Breast epithelium (tissue), 4 donors: ENCODE results near the gene NR3C2. TPM values are rescaled to one million over a fixed set of nuclear protein-coding genes. Genes with fewer than 3 reads are reported as not detected.

Source experiments
- DNase-seq, 2 donors: peaks; one replicate each; pipeline ENCODE4 v3.0.0-alpha.2; 2019; ENCODE audit warnings: low spot score in 2 of 2
- H3K27ac ChIP-seq, 2 donors: fragments of 200-600 bp; sonication (generic) in 1 of 2; one replicate each; pipeline ENCODE4 v1.5.1; 2016 to 2019; ENCODE audit warnings: mild to moderate bottlenecking in 1 of 2
- H3K27me3 ChIP-seq, 2 donors: fragments of 200-600 bp; sonication (generic) in 1 of 2; one replicate each; pipeline versions ENCODE4 v1.5.1 to v1.6.0; 2017 to 2019; ENCODE audit warnings: control low read depth in 1 of 2, mild to moderate bottlenecking in 1 of 2
- H3K36me3 ChIP-seq: fragments of 200-600 bp; one replicate; pipeline ENCODE4 v1.5.1; 2019
- H3K4me1 ChIP-seq, 2 donors: fragments of 200-600 bp; sonication (generic); one replicate each; pipeline ENCODE4 v1.5.1; 2016 to 2019; ENCODE audit warnings: control low read depth in 1 of 2
- H3K4me3 ChIP-seq, 3 donors: fragments of 200-600 bp; sonication (generic); 1 replicate in 2 of 3; 2 replicates in 1 of 3; pipeline ENCODE4 v1.5.1; 2016 to 2019; ENCODE audit warnings: mild to moderate bottlenecking in 3 of 3, moderate library complexity in 2 of 3
- H3K9me3 ChIP-seq, 2 donors: fragments of 200-600 bp; sonication (generic) in 1 of 2; one replicate each; pipeline ENCODE4 v1.5.1; 2016 to 2019; ENCODE audit warnings: control low read depth in 1 of 2
- CTCF ChIP-seq, 3 donors: fragments of 450-650 bp; IDR thresholded peaks; one replicate each; pipeline ENCODE4 v1.5.1; 2016 to 2017; ENCODE audit warnings: antibody characterized with exemption in 3 of 3, mild to moderate bottlenecking in 3 of 3, moderate library complexity in 3 of 3
- POLR2A ChIP-seq: fragments of 450-650 bp; IDR thresholded peaks from one replicate; pipeline ENCODE4 v1.6.1; 2016; ENCODE audit warnings: antibody characterized with exemption, mild to moderate bottlenecking, moderate library complexity
- POLR2AphosphoS5 ChIP-seq, 3 donors: sonication (generic); formaldehyde crosslinking; IDR thresholded peaks; one replicate each; pipeline ENCODE4 v1.6.1; 2017; ENCODE audit warnings: antibody characterized with exemption in 3 of 3
- intact Hi-C: fragments of 100-400 bp; cut with DNase I; formaldehyde crosslinking; loops from one replicate; pipeline ENCODE4 v1.15.1; 2023; ENCODE audit warnings: low total_unique reads
- total RNA-seq, 3 donors: library from RNA; depleted of rRNA; stranded (reverse); fragments of >200 nt; gene quantifications; one replicate each; pipeline ENCODE4 v1.1.0, GENCODE V29; 2016

Gene NR3C2
- total RNA-seq, 3 donors from 2014 or later, result 8.0 to 39.5 (median 13.8) TPM

- DNase-seq, result no peak
- intact Hi-C loops, result no loop called here
- Histone ChIP-seq H3K9me3 (no peaks in the 10 kb centered on the region), H3K27me3 (no peaks in the 10 kb centered on the region), H3K27ac (no peak overlapping the region), H3K4me1 (no peaks in the 10 kb centered on the region), H3K4me3 (no peak overlapping the region), H3K36me3 (no peaks in the 10 kb centered on the region)
- TF ChIP-seq POLR2A, result no peak
- TF ChIP-seq CTCF (IDR thresholded peaks at IDR 0.05), result no peak
- no peak for TF ChIP-seq POLR2AphosphoS5 (IDR thresholded peaks at IDR 0.05)
Observed at GRCh38 chr4:148068065-148068911, 373.9 kb downstream of the NR3C2 start.

GRCh38 chr4:148067301-148067916, 374.8 kb downstream of the NR3C2 start:
- H3K27me3 ChIP-seq, result no peaks in the 10 kb centered on the region
- intact Hi-C loops, result no loop called here
- no peaks in the 10 kb centered on the region for H3K4me1 ChIP-seq
- H3K36me3 ChIP-seq, result no peaks in the 10 kb centered on the region
- DNase-seq, result no peak
- TF ChIP-seq POLR2AphosphoS5 (IDR thresholded peaks at IDR 0.05) (no peak), POLR2A (no peak), CTCF (IDR thresholded peaks at IDR 0.05) (no peak)
- H3K4me3 ChIP-seq, result no peak overlapping the region
- H3K9me3 ChIP-seq, result no peaks in the 10 kb centered on the region
- no peak overlapping the region for H3K27ac ChIP-seq

- intact Hi-C loops, result no loop called here
- Histone ChIP-seq H3K4me3 (no peak overlapping the region), H3K27ac (no peak overlapping the region), H3K36me3 (no peaks in the 10 kb centered on the region), H3K27me3 (no peaks in the 10 kb centered on the region), H3K4me1 (no peaks in the 10 kb centered on the region), H3K9me3 (no peaks in the 10 kb centered on the region)
- no peak for TF ChIP-seq POLR2AphosphoS5 (IDR thresholded peaks at IDR 0.05)
- TF ChIP-seq CTCF (IDR thresholded peaks at IDR 0.05), result no peak
- no peak for TF ChIP-seq POLR2A
- DNase-seq, result no peak
Observed at GRCh38 chr4:148065075-148065474, 377.1 kb downstream of the NR3C2 start.

GRCh38 chr4:148064451-148064850, 377.8 kb downstream of the NR3C2 start:
- TF ChIP-seq POLR2A, result no peak
- TF ChIP-seq POLR2AphosphoS5 (IDR thresholded peaks at IDR 0.05), result no peak
- no peak for TF ChIP-seq CTCF (IDR thresholded peaks at IDR 0.05)
- no peak for DNase-seq

GRCh38 chr4:148062301-148062950, 379.8 kb downstream of the NR3C2 start:
- Histone ChIP-seq H3K36me3 (no peaks in the 10 kb centered on the region), H3K4me1 (no peaks in the 10 kb centered on the region)
- intact Hi-C loops, result no loop called here

More at GRCh38 chr4:148064451-148064850, 377.8 kb downstream of the NR3C2 start:
- H3K27me3 ChIP-seq, result no peaks in the 10 kb centered on the region
- no peaks in the 10 kb centered on the region for H3K4me1 ChIP-seq
- H3K36me3 ChIP-seq, result no peaks in the 10 kb centered on the region
- no peak overlapping the region for H3K27ac ChIP-seq
- intact Hi-C loops, result no loop called here
- H3K9me3 ChIP-seq, result no peaks in the 10 kb centered on the region
- H3K4me3 ChIP-seq, result no peak overlapping the region

More at GRCh38 chr4:148062301-148062950, 379.8 kb downstream of the NR3C2 start:
- no peak for TF ChIP-seq POLR2AphosphoS5 (IDR thresholded peaks at IDR 0.05)
- TF ChIP-seq POLR2A, result no peak
- TF ChIP-seq CTCF (IDR thresholded peaks at IDR 0.05), result no peak
- Histone ChIP-seq H3K9me3 (no peaks in the 10 kb centered on the region), H3K4me3 (no peak overlapping the region), H3K27me3 (no peaks in the 10 kb centered on the region), H3K27ac (no peak overlapping the region)
- DNase-seq, result no peak
